Prostate gland (tissue), 2 donors: ENCODE results near the gene SHBG.

Experiments
- CTCF ChIP-seq, 4 experiments: fragments of 200-600 bp in 2 of 4; fragments of 450-650 bp in 2 of 4; sonication (generic) in 2 of 4; IDR thresholded peaks; 1 replicate in 3 of 4; 2 replicates in 1 of 4; pipeline ENCODE4 v1.5.1; 2016 to 2019; ENCODE audit warnings: antibody characterized with exemption in 4 of 4, mild to moderate bottlenecking in 2 of 4, moderate library complexity in 2 of 4
- POLR2A ChIP-seq: fragments of 450-650 bp; IDR thresholded peaks from one replicate; pipeline ENCODE4 v1.6.1; 2016; ENCODE audit warnings: antibody characterized with exemption, mild to moderate bottlenecking

DNA sequence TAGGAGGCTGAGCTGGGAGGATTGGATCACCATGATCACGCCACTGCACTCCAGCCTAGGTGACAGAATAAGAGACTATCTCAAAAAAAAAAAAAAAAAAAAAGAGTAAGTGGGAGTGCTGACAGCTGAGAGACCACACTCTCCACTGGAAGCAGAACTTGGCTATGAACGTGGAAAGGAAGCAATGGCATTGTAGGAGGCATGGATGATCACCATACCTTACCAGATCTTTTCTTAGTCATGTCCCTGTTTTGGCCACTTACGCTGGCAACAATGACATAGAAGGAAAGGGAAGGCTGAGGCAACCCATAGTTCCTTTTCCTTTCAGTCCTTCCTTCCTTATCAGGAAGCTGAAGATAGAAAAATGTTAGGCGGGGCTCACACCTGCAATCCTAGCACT, 17.1 kb downstream of the SHBG start:
- TF ChIP-seq CTCF (IDR thresholded peaks at IDR 0.05) (no peak), POLR2A (no peak)
